A549 (cell line): ENCODE data around the gene ZNF213. TPM values are rescaled to one million over a fixed set of nuclear protein-coding genes. Genes with fewer than 3 reads are reported as not detected.
A peak's percentile ranks its signal among the peaks of the same experiment; 100 is the strongest.

Source experiments
- ATAC-seq, 2 experiments: fragments of 200-7000 bp in 1 of 2; fragments of >200 bp in 1 of 2; cut with Nextera tagmentation in 1 of 2; cut with Tn5 transposase in 1 of 2; 3 replicates each; pipeline versions ENCODE4 v1.8.0 to v1.9.1; 2018 to 2020; ENCODE audit warnings: mild to moderate bottlenecking in 1 of 2, moderate library complexity in 1 of 2
- CTCF ChIA-PET: fragments of 300-600 bp; sonication (Branson Sonifier 250); formaldehyde crosslinking; extraction: SDS; loops from one replicate; lab custom pipeline; 2021; ENCODE audit warnings: antibody characterized with exemption, inconsistent platforms; lab: Yijun Ruan, JAX
- POLR2A ChIA-PET: fragments of 350-600 bp; formaldehyde crosslinking; extraction: SDS; loops from one replicate; lab custom pipeline; 2021; ENCODE audit warnings: antibody characterized with exemption, inconsistent platforms; lab: Yijun Ruan, JAX
- DNase-seq, 2 experiments: peaks; one replicate each; pipeline versions ENCODE4 v3.0.0 to v3.0.0-alpha.2; 2011 to 2016; ENCODE audit warnings: low read depth in 1 of 2, low spot score in 1 of 2
- FAIRE-seq: peaks from 2 replicates; lab custom pipeline; 2011; peaks lifted over from hg19 to GRCh38; lab: Jason Lieb, UNC
- H3K27ac ChIP-seq, 2 experiments: fragments of >200 bp; sonication (Bioruptor Twin); formaldehyde crosslinking; 3 replicates each; pipeline ENCODE4 v1.5.1; 2016 to 2017
- H3K4me1 ChIP-seq: fragments of >200 bp; sonication (Bioruptor Twin); formaldehyde crosslinking; 3 replicates; pipeline ENCODE4 v1.6.1; 2016
- H3K4me2 ChIP-seq: fragments of >200 bp; sonication (Bioruptor Twin); formaldehyde crosslinking; 3 replicates; pipeline ENCODE4 v1.6.1; 2016
- H3K4me3 ChIP-seq: fragments of >200 bp; sonication (Bioruptor Twin); formaldehyde crosslinking; 3 replicates; pipeline ENCODE4 v1.5.1; 2016
- H3K9me3 ChIP-seq: fragments of >200 bp; sonication (Bioruptor Twin); formaldehyde crosslinking; 3 replicates; pipeline ENCODE4 v1.6.1; 2016
- CBX8 ChIP-seq: fragments of 200-600 bp; sonication (generic); IDR thresholded peaks from 2 replicates; pipeline ENCODE4 v1.6.1; 2016
- CEBPB ChIP-seq, 2 experiments: fragments of >200 bp in 1 of 2; sonication (Bioruptor Twin) in 1 of 2; formaldehyde crosslinking in 1 of 2; IDR thresholded peaks; 2 replicates each; pipeline ENCODE4 v1.6.1; 2012 to 2016
- CHD4 ChIP-seq: fragments of 200-600 bp; sonication (generic); IDR thresholded peaks from 2 replicates; pipeline ENCODE4 v1.6.1; 2016; ENCODE audit warnings: antibody characterized with exemption, mild to moderate bottlenecking, borderline replicate concordance
- CTCF ChIP-seq: fragments of >200 bp; sonication (Bioruptor Twin); formaldehyde crosslinking; IDR thresholded peaks from 3 replicates; pipeline ENCODE4 v1.5.1; 2016
- EHMT2 ChIP-seq: fragments of 200-600 bp; sonication (generic); IDR thresholded peaks from 2 replicates; pipeline ENCODE4 v1.6.1; 2016; ENCODE audit warnings: antibody characterized with exemption, low read depth, mild to moderate bottlenecking, moderate library complexity
- FOSL2 ChIP-seq, 2 experiments: fragments of 450-650 bp in 1 of 2; fragments of >200 bp in 1 of 2; sonication (Bioruptor Twin) in 1 of 2; formaldehyde crosslinking; IDR thresholded peaks; 2 replicates each; pipeline versions ENCODE4 v1.5.0 to v1.6.1; 2016 to 2020; ENCODE audit warnings: mild to moderate bottlenecking in 1 of 2, moderate library complexity in 1 of 2
- HES2 ChIP-seq: fragments of >200 bp; sonication (Bioruptor Twin); formaldehyde crosslinking; IDR thresholded peaks from 2 replicates; pipeline ENCODE4 v1.6.1; 2016
- HEYL ChIP-seq: fragments of 250-450 bp; sonication (Bioruptor Pico); IDR thresholded peaks from 2 replicates; pipeline ENCODE4 v1.8.0; 2021; ENCODE audit warnings: mild to moderate bottlenecking, moderate library complexity
- HOXA7 ChIP-seq: fragments of 250-450 bp; sonication (Bioruptor Pico); IDR thresholded peaks from 2 replicates; pipeline ENCODE4 v1.5.0; 2020; ENCODE audit warnings: mild to moderate bottlenecking, moderate library complexity
- HOXB5 ChIP-seq: fragments of 250-450 bp; sonication (Bioruptor Pico); IDR thresholded peaks from 2 replicates; pipeline ENCODE4 v1.5.0; 2020; ENCODE audit warnings: mild to moderate bottlenecking, moderate library complexity
- MYC ChIP-seq: IDR thresholded peaks from 2 replicates; pipeline ENCODE4 v1.6.1; 2012; ENCODE audit warnings: mild to moderate bottlenecking, inconsistent platforms, low read length, improper control_type of control experiment, borderline replicate concordance
- NFE2L2 ChIP-seq: fragments of 150-350 bp; conservative IDR thresholded peaks from 2 replicates; pipeline ENCODE4 v1.6.1; 2014; ENCODE audit warnings: low read length
- NR3C1 ChIP-seq: fragments of >200 bp; sonication (Bioruptor Twin); formaldehyde crosslinking; IDR thresholded peaks from 3 replicates; pipeline ENCODE4 v1.6.1; 2017
- PHF8 ChIP-seq: fragments of 200-600 bp; sonication (generic); IDR thresholded peaks from 2 replicates; pipeline ENCODE4 v1.6.1; 2016; ENCODE audit warnings: low read depth, mild to moderate bottlenecking, antibody characterized with exemption, moderate library complexity, borderline replicate concordance
- POLR2A ChIP-seq: IDR thresholded peaks from 2 replicates; pipeline ENCODE4 v1.6.1; 2012; ENCODE audit warnings: mild to moderate bottlenecking, low read length
- POLR2AphosphoS2 ChIP-seq: conservative IDR thresholded peaks from 2 replicates; pipeline ENCODE4 v1.6.1; 2012; ENCODE audit warnings: low read length, improper control_type of control experiment, inconsistent platforms
- RAD21 ChIP-seq, 2 experiments: fragments of >200 bp in 1 of 2; sonication (Bioruptor Twin) in 1 of 2; formaldehyde crosslinking in 1 of 2; IDR thresholded peaks in 1 of 2; conservative IDR thresholded peaks in 1 of 2; 2 replicates in 1 of 2; 3 replicates in 1 of 2; pipeline ENCODE4 v1.6.1; 2012 to 2018; ENCODE audit warnings: inconsistent platforms in 1 of 2
- RFX5 ChIP-seq: fragments of 450-650 bp; IDR thresholded peaks from 2 replicates; pipeline ENCODE4 v1.7.1; 2014; ENCODE audit warnings: antibody characterized with exemption, mild to moderate bottlenecking, moderate library complexity
- RNF2 ChIP-seq: fragments of 200-600 bp; sonication (generic); IDR thresholded peaks from 2 replicates; pipeline ENCODE4 v1.6.1; 2016; ENCODE audit warnings: low read depth, mild to moderate bottlenecking, antibody characterized with exemption, moderate library complexity, borderline replicate concordance
- SMC3 ChIP-seq: fragments of >200 bp; sonication (Bioruptor Twin); formaldehyde crosslinking; IDR thresholded peaks from 3 replicates; pipeline ENCODE4 v1.6.1; 2018; ENCODE audit warnings: inconsistent platforms
- TFCP2L1 ChIP-seq: fragments of 250-450 bp; sonication (Bioruptor Pico); IDR thresholded peaks from 2 replicates; pipeline ENCODE4 v1.5.0; 2021; ENCODE audit warnings: mild to moderate bottlenecking
- ZC3H11A ChIP-seq: fragments of 450-650 bp; IDR thresholded peaks from 2 replicates; pipeline ENCODE4 v1.6.1; 2014; ENCODE audit warnings: antibody characterized with exemption, mild to moderate bottlenecking
- ZFP36 ChIP-seq: fragments of 450-650 bp; IDR thresholded peaks from 2 replicates; pipeline ENCODE4 v1.6.1; 2014; ENCODE audit warnings: borderline replicate concordance; ENCODE audit not compliant: partially characterized antibody
- WGBS: methylation state at CpG from one replicate; pipeline ENCODE4 v1.1.6; 2017; ENCODE audit errors: missing lambda C conversion rate; 5-methylcytosine and 5-hydroxymethylcytosine counted together
- polyA plus RNA-seq, 4 experiments: library from polyadenylated mRNA; depleted of rRNA in 3 of 4; stranded (reverse); fragments of >200 nt; fragmentation: RNase III in 1 of 4; extraction: RNeasy Plus Mini Kit Qiagen cat#74134 plus additional on column Dnase treatment in 1 of 4; gene quantifications; 2 replicates in 3 of 4; 3 replicates in 1 of 4; pipeline ENCODE4 v1.2.3, GENCODE V29; 2011 to 2017

Gene ZNF213
- polyA plus RNA-seq, 2 of the 4 experiments (the other 2 are of a cell fraction) = 0.72 to 6.1 TPM

GRCh38 chr16:3129137-3130131, 5.4 kb upstream of the ZNF213 start (continued):
- TF ChIP-seq CTCF (peak; percentile 93), HEYL (CRISPR knock-in tag) (no peak), RNF2 (no peak), POLR2A (peak; percentile 11; the same call in 1 of the 2 replicates), PHF8 (no peak), FOSL2 (IDR thresholded peaks at IDR 0.05) (no peak), FOSL2 (CRISPR knock-in tag; IDR thresholded peaks at IDR 0.05) (no peak), NR3C1 (no peak), POLR2AphosphoS2 (no peak), ZC3H11A (no peak), TFCP2L1 (no peak), EHMT2 (no peak), MYC (no peak), CEBPB (IDR thresholded peaks at IDR 0.05) (no peak), ZFP36 (no peak), CBX8 (no peak), HOXB5 (CRISPR knock-in tag) (no peak), HES2 (no peak), HOXA7 (CRISPR knock-in tag) (no peak), CHD4 (no peak)

- Histone ChIP-seq H3K9me3 (no peaks in the 10 kb centered on the region), H3K4me2 (no peak overlapping the region), H3K4me1 (peaks cover 20% of the 10 kb centered on the region; the same call in 2 of the 3 replicates), H3K27ac (no peak overlapping the region), H3K4me3 (no peak overlapping the region)
- 69% methylated on average over 12 of the region's 12 CpGs for WGBS
- peak in 1 of 2 experiments; percentile 70 for DNase-seq
- ChIA-PET POLR2A (interaction anchor here (0.7 kb wide), 1 partner anchor 40 kb away, joined by 3 read pairs; no protein-coding TSS in a partner anchor), CTCF (interaction anchor here (0.6 to 11.1 kb wide), 20 partner anchors 7 to 173 kb away, joined by 3 to 186 read pairs (median 4); partner anchors contain the start of gene IL32)
- ATAC-seq = peak in 1 of 2 experiments; percentile 47; a peak in 3 of 6 replicates
- TF ChIP-seq POLR2A = peak; percentile 22; the same call in 1 of the 2 replicates
- peak in 1 of 2 experiments; percentile 21; a peak in 1 of 5 replicates for TF ChIP-seq RAD21 (conservative IDR thresholded peaks at IDR 0.05 in 1 of 2, IDR thresholded peaks at IDR 0.05 in 1 of 2)
- no peak for TF ChIP-seq RFX5
- TF ChIP-seq NFE2L2 = no peak
- peak; percentile 39 for TF ChIP-seq CTCF
- TF ChIP-seq SMC3 = 0 out of 3 replicates have a peak, but pooled peaks have one; percentile 17
- no peak for FAIRE-seq
Observed at GRCh38 chr16:3131755-3132377, 3.0 kb upstream of the ZNF213 start.
